SW480 (cell line): Measurements from ENCODE around the gene STK17B.

Source experiments
- DNase-seq: peaks from one replicate; pipeline ENCODE4 v3.0.0-alpha.2; 2016; ENCODE audit warnings: low spot score

Gene STK17B

DNA sequence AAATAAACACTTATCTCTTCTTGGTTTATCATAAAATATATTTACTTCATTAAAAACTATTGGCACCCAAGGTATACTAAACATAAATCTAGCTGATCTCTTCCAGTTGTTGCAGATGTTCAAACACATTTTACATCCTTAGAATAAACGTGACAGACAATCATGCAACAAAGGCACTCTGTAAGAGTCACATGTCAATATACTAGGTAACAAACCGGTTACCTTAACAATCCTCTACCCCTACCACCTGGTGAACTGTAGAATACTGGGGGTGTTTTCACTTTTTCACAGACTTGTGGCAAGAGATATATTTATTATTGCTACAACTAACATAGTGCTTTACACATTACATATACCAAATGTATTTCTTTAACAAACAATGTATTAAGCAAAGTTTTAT is 15.8 kb downstream of the STK17B start:
- DNase-seq: no peak

DNA sequence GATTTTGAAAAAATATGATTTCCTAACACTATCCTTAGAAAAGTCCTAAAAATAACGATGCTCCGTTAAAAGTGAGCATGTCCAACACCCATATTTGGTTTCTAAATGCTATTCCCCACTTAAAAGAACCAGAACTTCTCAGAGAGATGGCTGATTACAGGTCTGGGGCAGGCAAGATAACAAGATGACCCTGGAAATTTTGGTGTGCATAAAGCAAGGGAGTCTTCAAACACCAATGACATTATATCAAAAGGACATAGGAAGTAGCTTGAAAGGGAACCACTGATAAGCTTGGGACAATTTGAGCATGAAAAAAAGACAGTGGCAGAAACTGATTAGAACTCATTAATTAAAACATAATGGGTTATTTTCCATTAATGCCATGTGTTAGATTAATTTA is 17.9 kb downstream of the STK17B start:
- no peak for DNase-seq

DNA sequence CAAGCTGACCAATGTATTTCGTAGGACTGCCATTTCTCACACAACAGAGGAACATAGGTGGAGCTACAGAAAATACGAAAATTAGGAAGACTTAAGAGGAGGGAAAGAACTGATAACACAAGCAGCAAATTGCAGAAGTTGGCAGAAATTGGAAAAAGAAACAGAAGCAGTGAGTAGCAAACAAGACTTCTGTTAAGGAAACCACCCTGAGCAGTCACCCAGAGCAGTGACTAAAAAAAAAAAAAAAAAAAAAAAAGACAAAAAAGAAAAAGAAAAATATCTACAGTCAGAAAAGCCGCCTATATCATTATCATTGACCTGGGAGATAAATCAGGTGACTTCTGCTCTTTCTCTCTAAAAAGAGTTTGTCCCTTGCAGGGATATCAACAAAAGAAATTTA is 21.4 kb downstream of the STK17B start:
- DNase-seq: no peak

DNA sequence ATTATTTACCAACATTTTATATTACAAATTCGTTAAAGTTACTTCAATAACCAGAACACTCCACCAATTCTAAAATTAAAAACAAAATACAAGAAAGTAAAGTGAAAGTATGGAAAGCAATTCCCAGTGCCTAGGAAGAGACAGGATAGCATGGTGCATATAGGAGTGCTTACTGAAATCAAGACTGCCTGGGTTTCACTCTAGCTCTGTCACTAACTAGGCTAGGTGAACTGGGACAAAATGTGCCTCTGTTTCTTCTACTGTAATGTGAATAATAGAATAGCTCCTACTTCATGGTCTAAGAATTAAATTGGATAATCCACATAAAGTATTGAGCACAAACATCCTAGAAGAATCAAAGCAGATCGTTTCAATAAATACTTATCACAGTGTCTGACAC is 22.6 kb downstream of the STK17B start:
- DNase-seq: no peak

DNA sequence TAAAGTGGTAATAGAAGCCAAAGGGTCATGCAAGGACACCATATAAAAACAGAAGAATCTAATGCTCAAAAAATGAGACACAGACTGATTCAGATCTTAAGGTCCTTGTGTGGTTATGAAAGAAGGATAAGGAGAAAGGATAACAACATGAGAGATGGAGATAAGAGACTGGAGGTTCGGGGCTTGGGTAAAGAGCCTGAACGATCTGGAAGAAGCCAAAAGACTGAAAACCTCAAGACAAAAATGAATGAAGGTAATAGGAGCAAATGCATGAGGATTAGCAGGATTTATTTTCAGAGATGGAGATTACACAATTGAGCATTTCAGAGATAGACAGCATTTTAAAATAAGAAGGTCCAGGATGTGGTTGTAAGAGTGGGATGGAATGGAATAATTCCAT is 26.1 kb downstream of the STK17B start:
- DNase-seq: no peak

DNA sequence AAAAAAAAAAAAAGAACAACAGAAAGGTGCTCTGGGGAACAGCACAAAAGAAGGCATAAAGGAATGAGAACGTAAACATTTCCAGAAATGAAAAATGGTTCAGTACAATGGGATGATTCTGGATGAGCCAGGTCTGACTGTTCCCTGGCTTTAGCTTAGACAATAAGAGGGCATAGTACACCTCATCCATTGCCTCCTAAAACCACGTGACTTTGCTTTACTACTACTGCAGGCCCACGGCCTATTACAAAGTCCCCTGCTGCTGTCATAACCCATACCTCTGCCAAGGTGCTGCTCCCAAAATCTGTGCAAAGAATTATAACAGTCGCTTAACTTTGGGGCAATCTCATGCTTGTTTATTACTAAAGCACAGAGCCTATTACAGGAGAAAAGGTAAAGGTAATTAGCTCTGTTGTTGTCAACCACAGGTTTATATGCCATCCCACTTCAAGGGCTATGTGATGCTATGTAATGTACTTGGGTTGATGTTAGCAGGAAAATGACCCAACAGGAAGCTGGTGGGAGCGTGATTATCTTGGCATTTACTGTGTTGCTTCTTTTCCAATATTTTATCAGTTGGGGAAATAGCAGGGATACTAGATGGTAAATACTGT is 26.8 kb downstream of the STK17B start:
- no peak for DNase-seq

DNA sequence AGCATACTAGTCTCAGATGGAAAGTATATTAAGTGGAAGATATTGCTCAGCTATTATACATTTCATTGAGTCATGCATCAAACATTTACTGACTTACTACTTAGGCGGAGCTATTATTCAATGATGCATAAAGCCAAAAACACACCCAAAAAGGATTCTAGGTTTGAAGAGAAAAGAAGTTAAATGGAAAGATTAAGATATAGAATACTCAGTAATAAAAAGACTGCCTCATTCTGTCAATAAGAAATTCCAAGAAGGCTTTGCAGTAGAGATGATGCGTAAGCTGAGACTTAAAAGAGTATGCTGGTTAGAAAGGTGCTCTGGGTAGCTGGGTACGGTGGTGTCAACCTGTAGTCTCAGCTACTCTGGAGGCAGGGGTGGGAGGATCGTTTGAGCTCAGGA is 27.6 kb downstream of the STK17B start:
- DNase-seq: no peak

DNA sequence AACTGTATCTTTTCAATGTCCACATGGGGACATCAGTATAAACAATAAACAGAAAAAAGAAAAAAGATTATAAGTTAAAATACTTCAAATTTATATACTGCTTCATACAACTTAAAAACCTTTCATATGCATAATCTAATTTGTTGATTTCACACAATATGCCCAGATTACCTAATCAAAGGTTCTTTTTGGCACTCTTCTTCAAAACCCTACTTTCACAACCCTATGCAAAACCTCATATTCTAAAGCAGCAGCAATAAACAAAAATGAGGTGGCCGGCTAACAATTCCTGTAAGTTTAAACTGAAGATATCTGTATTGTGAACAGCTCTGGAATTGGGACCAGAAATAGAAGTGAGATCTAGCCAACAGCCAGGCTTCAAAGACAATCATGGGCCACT is 28.6 kb downstream of the STK17B start:
- DNase-seq: no peak

DNA sequence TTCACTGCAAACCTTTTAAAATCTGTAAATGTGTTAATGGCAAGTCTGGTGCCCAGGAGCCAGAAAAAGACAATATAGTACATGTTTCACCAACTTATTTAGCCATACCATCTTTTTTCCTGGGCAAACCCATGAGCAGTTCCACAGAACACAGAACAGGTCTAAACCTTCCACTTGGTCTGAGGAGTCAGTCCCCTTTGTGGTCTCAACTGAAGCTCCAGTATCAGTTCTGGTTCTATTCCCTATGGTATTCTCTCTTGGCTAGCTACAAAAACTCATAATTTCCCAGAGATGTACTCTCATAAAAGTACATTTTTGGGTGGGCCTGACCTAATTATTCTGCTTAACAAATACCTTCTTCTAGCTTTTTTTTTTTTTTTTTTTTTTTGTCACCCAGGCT is 31.2 kb downstream of the STK17B start:
- no peak for DNase-seq

DNA sequence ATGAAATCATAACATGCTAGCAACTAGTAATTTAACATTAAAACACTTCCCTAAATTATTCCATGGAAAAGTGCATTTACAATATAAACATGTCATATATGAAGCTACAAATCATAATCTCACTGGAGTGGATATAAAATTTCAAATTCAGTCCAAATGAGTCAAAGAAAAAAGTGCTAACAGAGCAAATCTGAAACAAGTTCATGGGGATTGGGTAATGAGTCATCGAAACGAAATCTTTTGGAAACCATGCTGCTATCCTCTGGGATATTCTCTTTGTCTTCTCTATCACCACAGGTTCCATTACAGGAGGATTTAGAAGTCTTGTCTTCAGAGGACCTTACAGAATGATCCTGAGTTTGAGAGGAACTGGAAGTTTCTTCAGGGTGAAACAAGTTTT is 34.1 kb downstream of the STK17B start:
- DNase-seq: no peak

DNA sequence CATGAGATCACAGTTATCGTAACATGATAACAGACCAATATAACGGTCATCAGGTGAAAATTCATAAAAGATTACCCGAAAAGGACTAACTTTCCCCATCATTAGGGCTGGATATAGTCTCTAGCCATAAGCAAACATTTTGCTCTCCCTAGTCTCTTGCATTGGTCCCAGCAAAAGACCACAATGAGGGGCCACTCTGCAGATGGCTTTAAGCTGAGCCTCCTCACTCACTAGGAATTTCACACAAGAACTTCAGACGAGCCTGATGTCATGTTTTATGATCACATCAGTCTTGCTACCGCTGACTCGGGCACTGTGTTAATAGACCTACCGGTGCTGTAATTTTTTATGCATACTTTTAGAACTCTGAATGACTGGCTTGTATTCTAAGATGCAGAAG is 35.2 kb downstream of the STK17B start:
- no peak for DNase-seq

DNA sequence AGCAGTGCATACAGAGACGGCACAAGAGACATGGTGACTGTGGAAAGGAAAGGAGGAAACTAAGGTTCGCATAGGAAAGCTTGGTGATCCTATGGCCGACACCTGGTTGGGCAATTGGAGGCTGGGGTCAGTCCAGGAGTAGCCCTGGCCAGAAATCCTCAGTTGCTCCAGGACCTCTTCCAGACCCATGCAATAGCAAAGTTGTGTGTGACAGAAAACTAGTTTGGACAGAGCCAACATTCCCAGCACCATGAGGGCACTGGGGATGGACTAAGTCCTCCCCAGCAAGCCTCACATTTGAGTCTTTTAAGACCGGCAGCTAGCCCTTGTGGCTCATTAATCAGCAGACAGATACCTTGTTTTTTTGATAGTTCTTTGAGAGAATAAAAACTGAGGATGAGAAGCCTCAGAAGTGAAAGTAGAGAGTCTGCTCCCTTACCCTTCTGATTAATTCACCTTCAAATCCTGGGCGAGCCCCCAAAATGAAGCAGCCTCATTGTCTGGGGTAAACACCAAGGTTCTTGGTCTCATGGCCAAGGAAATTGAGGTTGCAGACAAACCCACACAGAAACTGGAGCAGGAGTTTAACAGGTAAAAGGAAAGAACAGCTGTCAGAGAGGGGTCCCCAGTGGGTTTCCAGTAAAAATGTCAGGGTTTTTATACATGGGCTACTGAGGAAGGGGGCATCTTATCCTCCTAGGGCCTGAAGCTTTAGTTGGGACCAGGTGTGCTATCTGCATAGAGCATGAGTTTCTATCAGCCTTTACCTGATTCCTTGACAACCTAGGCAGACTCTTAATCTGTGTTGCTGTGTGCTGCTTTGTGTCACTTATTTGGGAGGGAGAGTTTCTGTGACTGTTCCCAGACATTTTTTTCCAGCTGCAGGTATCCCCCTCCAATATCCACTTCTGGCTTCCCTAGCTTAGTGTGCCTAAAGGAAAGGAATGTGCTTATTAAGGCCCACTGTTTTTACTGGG is 39.1 kb downstream of the STK17B start:
- no peak for DNase-seq

DNA sequence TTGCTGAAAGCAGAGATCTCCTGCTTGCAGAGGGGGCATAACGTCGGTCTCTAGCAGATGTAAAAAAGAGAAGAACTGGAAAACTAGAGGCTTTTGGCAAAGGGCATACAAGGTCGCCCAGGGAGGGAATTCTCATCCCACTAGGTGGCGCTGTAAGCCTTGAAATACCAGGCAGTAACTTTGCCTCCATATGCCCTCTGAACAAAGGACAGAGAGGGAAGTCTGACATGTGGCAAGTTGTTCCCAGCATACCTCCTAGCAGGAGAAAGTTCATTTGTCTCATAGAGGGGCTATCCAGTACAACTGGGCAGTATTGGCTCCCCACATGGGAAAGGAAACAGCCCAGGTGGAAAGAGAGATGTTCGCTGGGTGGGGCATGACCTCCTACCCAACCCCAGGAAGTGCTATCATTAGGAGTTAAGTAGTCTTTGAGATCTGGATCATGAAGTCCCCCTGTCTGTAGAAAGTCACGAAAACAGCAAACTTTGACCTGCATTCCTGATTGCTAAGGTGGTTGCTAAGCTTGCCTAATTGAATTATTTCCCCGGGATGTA is 39.9 kb downstream of the STK17B start:
- no peak for DNase-seq

DNA sequence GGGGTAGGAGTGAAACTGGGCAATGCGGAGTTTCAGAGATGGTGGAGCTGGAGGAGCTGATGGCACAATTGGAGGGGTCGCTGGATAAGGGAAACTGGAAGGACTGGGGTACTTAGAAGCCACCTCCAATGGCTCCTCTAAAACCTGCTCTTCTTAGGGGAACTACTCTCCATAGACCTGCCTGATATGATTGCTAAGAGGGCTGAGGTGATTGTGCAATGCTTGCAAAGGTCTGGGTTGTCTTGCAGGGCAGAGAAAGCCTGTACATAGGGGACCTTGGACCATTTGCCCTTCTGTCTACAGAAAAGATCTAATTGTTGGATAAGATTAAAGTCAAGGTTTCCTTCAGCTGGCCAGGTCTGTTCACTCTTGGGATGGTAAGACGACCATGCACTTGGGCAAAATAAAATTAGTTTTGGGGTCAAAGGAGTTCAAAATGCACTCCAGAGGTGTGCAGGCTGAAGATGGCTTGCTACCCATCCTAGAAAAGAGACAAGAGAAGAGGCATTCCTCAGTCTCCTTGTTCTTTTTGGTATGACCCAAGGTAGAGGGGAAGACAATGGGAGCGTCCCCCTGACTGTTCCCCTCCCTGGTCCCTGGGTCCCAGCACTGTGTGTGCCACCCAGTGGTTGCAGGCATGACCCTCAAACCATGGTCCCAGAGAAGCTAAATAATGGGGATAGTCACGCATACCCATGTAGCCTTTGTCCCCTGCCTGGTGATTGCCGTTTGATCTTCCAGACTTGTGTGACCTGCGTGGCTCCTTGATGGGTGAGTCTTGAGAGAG is 41.1 kb downstream of the STK17B start:
- DNase-seq: no peak

DNA sequence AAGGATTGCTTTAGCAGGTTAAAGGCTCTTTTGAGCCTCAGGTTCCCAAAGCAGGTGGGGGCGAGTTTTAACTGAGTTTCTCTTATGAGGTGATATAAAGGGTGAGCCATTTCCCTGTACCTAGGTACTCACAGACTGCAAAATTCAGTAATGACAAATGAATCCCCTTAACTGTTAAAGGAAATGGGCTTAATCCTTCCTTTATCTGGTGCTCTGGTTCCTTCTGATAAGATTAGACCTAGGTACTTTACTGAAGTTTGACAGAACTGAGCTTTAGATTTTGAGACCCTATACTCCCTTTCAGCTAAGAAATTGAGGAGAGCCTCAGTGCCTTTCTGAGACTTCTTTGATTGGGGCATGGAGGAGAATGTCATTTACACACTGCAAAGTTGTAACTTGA is 42.6 kb downstream of the STK17B start:
- no peak for DNase-seq

DNA sequence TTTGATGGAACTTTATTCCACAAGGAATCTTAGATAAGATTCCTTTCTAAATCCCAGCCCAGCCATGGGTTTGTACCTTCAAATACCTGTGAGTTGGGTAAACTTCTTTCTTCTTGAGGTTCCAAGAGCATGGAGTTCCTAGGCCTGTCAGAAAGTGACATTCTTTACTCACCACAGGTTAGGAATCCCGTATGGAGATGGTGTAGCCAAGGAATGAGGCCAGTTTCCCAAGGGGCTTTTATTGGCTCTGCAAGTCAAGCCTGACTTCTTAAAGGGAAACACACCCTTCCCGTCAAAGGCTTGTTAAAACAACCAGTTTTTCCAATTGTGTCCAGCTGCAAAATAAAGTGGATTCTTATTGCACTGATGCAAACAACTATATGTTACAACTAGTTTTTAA is 45.8 kb downstream of the STK17B start:
- no peak for DNase-seq

DNA sequence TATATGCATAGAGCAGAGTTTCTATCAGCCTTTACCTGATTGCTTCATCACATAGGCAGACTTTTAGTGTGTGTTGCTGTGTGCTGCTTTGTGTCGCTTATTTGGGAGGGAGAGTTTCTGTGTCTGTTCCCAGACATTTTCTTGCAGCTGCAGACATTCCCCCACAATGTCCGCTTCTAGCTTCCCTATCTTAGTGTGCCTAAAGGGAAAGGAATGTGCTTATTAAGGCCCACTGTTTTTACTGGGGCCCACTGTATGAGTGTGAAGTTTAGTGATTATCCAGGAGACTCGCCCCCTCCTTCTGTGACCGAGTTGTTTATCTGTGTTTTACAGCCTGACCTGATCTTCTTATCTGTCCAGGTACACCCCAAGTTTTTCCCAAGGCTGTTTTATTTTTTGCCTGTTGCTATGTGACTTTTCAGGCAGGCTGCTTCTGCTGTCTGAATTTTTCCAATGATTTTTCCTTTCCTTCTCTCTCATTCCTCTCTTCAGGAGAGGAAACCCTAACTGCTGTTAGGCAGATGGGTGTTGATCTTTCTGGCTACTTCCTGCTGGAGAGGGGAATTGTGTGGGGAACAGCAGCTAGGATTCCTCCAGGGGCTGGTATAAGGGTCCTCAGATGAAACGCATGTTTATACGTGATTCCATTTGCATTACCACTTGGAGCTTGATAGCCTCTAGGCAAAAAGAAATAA is 47.6 kb downstream of the STK17B start:
- no peak for DNase-seq

DNA sequence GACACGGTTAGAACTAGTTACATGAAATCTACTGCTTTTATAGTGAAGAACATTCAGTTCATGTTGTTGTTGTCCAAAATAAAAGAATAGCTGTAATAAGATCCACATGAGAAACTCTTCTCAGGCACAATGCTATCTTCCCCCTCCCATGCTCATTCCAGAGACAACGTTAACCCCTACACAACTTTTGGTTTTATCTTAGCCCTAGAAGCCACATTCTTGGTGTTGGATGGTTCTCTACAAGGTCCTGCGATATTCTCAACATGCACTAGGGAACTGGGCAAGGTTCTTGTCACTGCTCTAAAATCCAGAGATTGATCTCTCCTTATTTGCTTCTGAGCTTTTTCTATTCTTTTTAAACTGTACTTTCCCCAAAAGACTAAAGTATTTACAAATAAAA is 51.5 kb downstream of the STK17B start:
- no peak for DNase-seq

DNA sequence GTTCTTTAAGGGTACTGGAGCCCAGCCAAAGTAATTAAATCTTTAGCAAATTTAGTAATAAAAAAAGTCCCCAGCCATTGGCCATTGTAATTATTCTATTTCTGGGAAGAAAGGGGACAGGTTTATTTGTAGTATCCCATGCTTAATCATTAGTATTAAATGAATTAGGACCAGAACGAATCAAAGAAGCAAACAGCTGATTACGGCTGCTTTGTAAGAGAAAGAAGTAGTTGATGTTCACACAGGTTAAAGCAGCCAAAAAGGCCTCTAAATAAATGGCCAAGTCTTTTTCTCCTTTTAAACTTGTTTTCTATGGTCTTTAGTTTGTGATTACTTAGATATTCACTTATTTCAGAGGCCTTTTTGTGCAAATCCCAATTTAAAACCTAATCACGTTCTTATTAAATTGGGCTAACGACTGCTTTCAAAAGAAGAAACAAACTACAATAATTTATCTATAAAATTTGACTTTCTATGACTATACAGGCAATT is 54.1 kb downstream of the STK17B start:
- no peak for DNase-seq

DNA sequence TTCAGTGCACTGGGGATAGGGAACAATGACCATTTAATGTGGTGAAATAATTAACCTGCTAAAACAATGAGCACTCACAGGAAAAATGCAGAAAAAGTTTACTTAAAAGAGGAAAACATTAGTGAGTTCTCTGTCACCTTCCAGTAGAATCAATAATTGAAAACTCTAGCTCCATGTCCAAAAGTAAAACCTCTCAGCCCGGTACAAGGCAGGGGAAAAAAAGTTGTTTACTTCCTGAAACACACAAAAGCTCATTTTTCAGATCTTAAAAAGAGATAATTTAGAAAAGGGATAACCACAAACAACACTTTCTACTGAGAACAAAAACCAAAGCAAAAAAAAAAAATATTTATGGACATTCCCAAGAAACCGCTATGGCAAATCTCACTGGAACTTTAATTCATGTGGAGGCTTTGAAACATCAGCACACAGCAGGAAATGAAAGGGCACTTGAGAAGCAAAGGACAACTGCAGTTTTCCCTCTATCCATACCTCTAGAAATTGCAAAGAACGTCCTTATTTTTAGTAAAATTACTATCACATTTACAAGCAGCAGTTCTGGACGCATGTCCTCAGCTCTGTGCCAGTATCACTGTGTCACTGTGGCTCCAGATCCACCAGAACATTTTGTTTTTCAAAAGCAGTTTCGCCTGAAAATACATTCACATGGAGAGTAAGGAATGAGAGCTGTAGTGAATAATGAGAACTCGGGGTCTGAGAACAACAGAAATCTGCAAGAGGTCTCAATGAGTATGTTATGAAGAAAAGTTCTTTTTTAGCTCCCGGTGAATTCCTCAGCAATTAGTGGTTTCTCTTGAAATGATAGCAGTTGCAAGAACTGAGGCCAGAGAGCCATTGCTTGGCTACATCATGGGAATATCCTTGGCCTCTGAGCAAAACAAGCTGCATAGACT is 58.1 kb downstream of the STK17B start:
- DNase-seq: peak; percentile 38
